ENCODE data around the gene PVALEF. TPM values are rescaled to one million over a fixed set of nuclear protein-coding genes. Genes with fewer than 3 reads are reported as not detected.

PVALEF gene
- total and polyA plus RNA-seq, 2 donors (not counting 1 experiment from before 2014, with no cell fraction given), result not detected

GRCh38 chr17:81121841-81122733 lies 43.2 kb upstream of the PVALEF start:
- Histone ChIP-seq H3K27me3 (ENCODE audit: control insufficient read depth, insufficient read depth, low read length) (no peaks in the 10 kb centered on the region), H3K4me2 (ENCODE audit: extremely low read depth, insufficient read depth, low read length) (no peak overlapping the region), H3K9me3 (ENCODE audit: control insufficient read depth, insufficient read depth, low read depth, low read length) (no peaks in the 10 kb centered on the region), H3K27ac (ENCODE audit: insufficient read depth, low read length) (no peak overlapping the region), H3K4me1 (ENCODE audit: control insufficient read depth, extremely low read depth, insufficient read depth, low read length) (no peaks in the 10 kb centered on the region), H3K9ac (ENCODE audit: insufficient read depth, low read length) (no peak overlapping the region), H3K79me2 (ENCODE audit: control insufficient read depth, insufficient read depth, low read length) (no peaks in the 10 kb centered on the region), H3K36me3 (ENCODE audit: control insufficient read depth, insufficient read depth, low read length) (no peaks in the 10 kb centered on the region), H2AFZ (ENCODE audit: low read length) (no peak overlapping the region), H4K20me1 (ENCODE audit: control insufficient read depth, extremely low read depth, insufficient read depth, low read length) (no peaks in the 10 kb centered on the region), H3K4me3 (replicated peaks in 1 of 4; ENCODE audit: control extremely low read depth in 1 of 4, insufficient read depth in 1 of 4, low read depth in 3 of 4, low read length in 4 of 4) (no peak overlapping the region)
- TF ChIP-seq CTCF (conservative IDR thresholded peaks at IDR 0.05 in 1 of 2, IDR thresholded peaks at IDR 0.05 in 1 of 2; ENCODE audit: low read depth in 1 of 2, low read length in 2 of 2), result no peak
- peak; percentile 0 for TF ChIP-seq EZH2 (IDR thresholded peaks at IDR 0.05; ENCODE audit: low read length, missing control alignments)
- no peak for DNase-seq (ENCODE audit: low read depth in 2 of 2)

GRCh38 chr17:81123052-81124048 lies 42.0 kb upstream of the PVALEF start:
- DNase-seq (ENCODE audit: low read depth in 2 of 2), result no peak
- Histone ChIP-seq H3K79me2 (ENCODE audit: control insufficient read depth, insufficient read depth, low read length) (no peaks in the 10 kb centered on the region), H3K27ac (ENCODE audit: insufficient read depth, low read length) (no peak overlapping the region), H3K9me3 (ENCODE audit: control insufficient read depth, insufficient read depth, low read depth, low read length) (no peaks in the 10 kb centered on the region), H3K4me1 (ENCODE audit: control insufficient read depth, extremely low read depth, insufficient read depth, low read length) (no peaks in the 10 kb centered on the region), H3K4me3 (replicated peaks in 1 of 4; ENCODE audit: control extremely low read depth in 1 of 4, insufficient read depth in 1 of 4, low read depth in 3 of 4, low read length in 4 of 4) (no peak overlapping the region), H2AFZ (ENCODE audit: low read length) (no peak overlapping the region), H3K36me3 (ENCODE audit: control insufficient read depth, insufficient read depth, low read length) (no peaks in the 10 kb centered on the region), H4K20me1 (ENCODE audit: control insufficient read depth, extremely low read depth, insufficient read depth, low read length) (no peaks in the 10 kb centered on the region), H3K4me2 (ENCODE audit: extremely low read depth, insufficient read depth, low read length) (no peak overlapping the region), H3K9ac (ENCODE audit: insufficient read depth, low read length) (no peak overlapping the region), H3K27me3 (ENCODE audit: control insufficient read depth, insufficient read depth, low read length) (no peaks in the 10 kb centered on the region)
- no peak for TF ChIP-seq EZH2 (IDR thresholded peaks at IDR 0.05; ENCODE audit: low read length, missing control alignments)
- no peak for TF ChIP-seq CTCF (conservative IDR thresholded peaks at IDR 0.05 in 1 of 2, IDR thresholded peaks at IDR 0.05 in 1 of 2; ENCODE audit: low read depth in 1 of 2, low read length in 2 of 2)

GRCh38 chr17:81124377-81124776 lies 40.9 kb upstream of the PVALEF start:
- DNase-seq (ENCODE audit: low read depth in 2 of 2), result no peak

More at GRCh38 chr17:81124377-81124776, 40.9 kb upstream of the PVALEF start:
- TF ChIP-seq EZH2 (IDR thresholded peaks at IDR 0.05; ENCODE audit: low read length, missing control alignments), result no peak
- TF ChIP-seq CTCF (conservative IDR thresholded peaks at IDR 0.05 in 1 of 2, IDR thresholded peaks at IDR 0.05 in 1 of 2; ENCODE audit: low read depth in 1 of 2, low read length in 2 of 2), result no peak
- no peak overlapping the region for H3K4me3 ChIP-seq (replicated peaks in 1 of 4; ENCODE audit: control extremely low read depth in 1 of 4, insufficient read depth in 1 of 4, low read depth in 3 of 4, low read length in 4 of 4)
- H3K4me2 ChIP-seq (ENCODE audit: extremely low read depth, insufficient read depth, low read length), result no peak overlapping the region
- H2AFZ ChIP-seq (ENCODE audit: low read length), result no peak overlapping the region
- no peaks in the 10 kb centered on the region for H3K79me2 ChIP-seq (ENCODE audit: control insufficient read depth, insufficient read depth, low read length)
- no peaks in the 10 kb centered on the region for H4K20me1 ChIP-seq (ENCODE audit: control insufficient read depth, extremely low read depth, insufficient read depth, low read length)
- no peaks in the 10 kb centered on the region for H3K9me3 ChIP-seq (ENCODE audit: control insufficient read depth, insufficient read depth, low read depth, low read length)
- no peak overlapping the region for H3K9ac ChIP-seq (ENCODE audit: insufficient read depth, low read length)
- no peak overlapping the region for H3K27ac ChIP-seq (ENCODE audit: insufficient read depth, low read length)
- no peaks in the 10 kb centered on the region for H3K36me3 ChIP-seq (ENCODE audit: control insufficient read depth, insufficient read depth, low read length)
- H3K27me3 ChIP-seq (ENCODE audit: control insufficient read depth, insufficient read depth, low read length), result no peaks in the 10 kb centered on the region
- H3K4me1 ChIP-seq (ENCODE audit: control insufficient read depth, extremely low read depth, insufficient read depth, low read length), result no peaks in the 10 kb centered on the region
